ENCODE results near the gene PAWR. TPM values are rescaled to one million over a fixed set of nuclear protein-coding genes. Genes with fewer than 3 reads are reported as not detected.
"Not testable (repeated sequence)": the region's sequence is repeated elsewhere in the genome, so short reads cannot be mapped to it uniquely, and the experiment has no call there.

The PAWR gene
- total and polyA plus RNA-seq, 2 experiments from 2014 or later = 54.4 to 62.6 TPM

DNA sequence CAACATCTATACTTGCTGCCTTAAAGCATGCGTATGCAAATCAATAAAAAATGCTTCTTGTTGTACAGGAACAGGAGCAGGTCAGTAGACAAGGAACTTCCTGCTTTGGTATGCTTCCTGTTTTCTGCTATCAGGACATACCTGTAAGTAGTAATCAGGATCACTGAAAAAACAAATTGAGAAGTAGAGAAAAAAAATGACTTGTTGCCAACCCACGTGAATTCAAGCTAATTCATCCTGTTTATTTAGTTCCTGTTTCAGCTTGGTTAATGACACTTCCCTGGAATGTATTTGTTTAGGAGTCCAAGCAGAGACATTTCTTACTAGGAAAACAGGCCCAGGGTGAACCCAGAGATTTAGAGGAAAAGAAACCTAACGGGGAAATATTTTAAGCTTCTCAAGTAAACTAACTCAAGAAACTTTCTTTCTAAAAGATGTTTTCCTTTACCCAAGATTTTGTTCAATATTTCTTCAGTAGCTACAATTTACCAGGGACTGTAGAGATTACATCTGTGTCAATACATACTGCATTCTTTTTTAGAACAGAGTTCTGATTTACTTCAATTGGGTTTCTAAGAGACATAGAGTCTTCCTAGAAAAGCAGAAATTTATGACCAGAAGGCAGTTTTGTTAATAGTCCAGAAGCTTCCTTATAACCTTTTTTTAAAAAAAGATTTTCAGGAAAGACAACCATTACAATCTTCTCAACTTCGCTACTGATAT is 124.2 kb downstream of the PAWR start:
- Histone ChIP-seq H3K9me2 (ENCODE audit: insufficient read depth) (no peaks in the 10 kb centered on the region), H3K79me2 (ENCODE audit: insufficient read depth) (peaks cover 16% of the 10 kb centered on the region), H3K9me3 (ENCODE audit: low read depth) (no peaks in the 10 kb centered on the region), H3K4me3 (no peak overlapping the region), H4K20me1 (ENCODE audit: insufficient read depth) (no peaks in the 10 kb centered on the region), H3K9ac (no peak overlapping the region), H2AFZ (no peak overlapping the region), H3F3A (ENCODE audit: insufficient read depth) (0 out of 2 replicates have a peak, but pooled peaks cover 6% of the 10 kb centered on the region), H3K36me3 (ENCODE audit: low read depth) (peaks cover 33% of the 10 kb centered on the region), H3K4me1 (ENCODE audit: insufficient read depth) (no peaks in the 10 kb centered on the region), H3K27me3 (replicated peaks; ENCODE audit: insufficient read depth) (no peaks in the 10 kb centered on the region), H3K4me2 (ENCODE audit: unreplicated experiment) (no peak overlapping the region), H3K27ac (no peak overlapping the region)
- in situ Hi-C loops (cut with MboI) = loop anchor here (25.0 kb wide), 1 partner anchor 171 kb away; no protein-coding TSS in a partner anchor
- TF ChIP-seq EZH2phosphoT487 (IDR thresholded peaks at IDR 0.05; ENCODE audit: insufficient read depth, low read depth) = no peak
- 89 to 91% methylated on average over 4 of the region's 4 CpGs for WGBS, 2 experiments (ENCODE audit: low coverage in 1 of 2, low lambda C conversion rate in 2 of 2, missing lambda C conversion rate in 2 of 2)
- DNase-seq = no peak

DNA sequence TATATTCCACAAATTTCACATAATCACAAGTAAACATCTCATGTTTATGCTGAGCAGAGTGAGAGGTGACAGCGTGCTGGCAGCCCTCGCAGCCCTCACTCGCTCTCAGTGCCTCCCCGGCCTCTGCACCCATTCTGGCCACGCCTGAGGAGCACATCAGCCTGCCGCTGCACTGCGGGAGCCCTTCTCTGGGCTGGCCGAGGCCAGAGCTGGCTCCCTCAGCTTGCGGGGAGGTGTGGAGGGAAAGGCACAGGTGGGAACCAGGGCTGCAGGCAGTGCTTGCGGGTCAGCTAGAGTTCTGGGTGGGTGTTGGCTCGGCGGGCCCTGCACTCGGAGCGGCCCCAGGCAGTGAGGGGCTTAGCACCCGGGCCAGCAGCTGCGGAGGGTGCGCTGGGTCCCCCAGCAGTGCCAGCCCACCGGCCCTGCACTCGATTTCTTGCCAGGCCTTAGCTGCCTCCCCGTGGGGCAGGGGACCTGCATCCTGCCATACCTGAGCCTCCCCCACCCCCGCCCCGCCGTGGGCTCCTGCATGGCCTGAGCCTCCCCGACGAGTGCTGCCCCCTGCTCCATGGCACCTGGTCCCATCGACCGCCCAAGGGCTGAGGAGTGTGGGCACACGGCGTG is 125.9 kb downstream of the PAWR start:
- in situ Hi-C loops (cut with MboI) = loop anchor here (25.0 kb wide), 1 partner anchor 172 kb away; no protein-coding TSS in a partner anchor
- Histone ChIP-seq H3K79me2 (ENCODE audit: insufficient read depth) (peaks cover 16% of the 10 kb centered on the region), H3K36me3 (ENCODE audit: low read depth) (peaks cover 30% of the 10 kb centered on the region), H3F3A (ENCODE audit: insufficient read depth) (peaks cover 12% of the 10 kb centered on the region; the same call in 1 of the 2 replicates)
- H3K27ac ChIP-seq; H3K4me2 ChIP-seq (ENCODE audit: unreplicated experiment); H3K9ac ChIP-seq; H3K9me3 ChIP-seq (ENCODE audit: low read depth); H3K4me1 ChIP-seq (ENCODE audit: insufficient read depth); H3K27me3 ChIP-seq (replicated peaks; ENCODE audit: insufficient read depth); H2AFZ ChIP-seq; H3K9me2 ChIP-seq (ENCODE audit: insufficient read depth); DNase-seq; H3K4me3 ChIP-seq; H4K20me1 ChIP-seq (ENCODE audit: insufficient read depth): not testable (repeated sequence)
- WGBS, 2 experiments (ENCODE audit: low coverage in 1 of 2, low lambda C conversion rate in 2 of 2, missing lambda C conversion rate in 2 of 2) = 90 to 98% methylated on average over 18 to 25 of the region's 29 CpGs

DNA sequence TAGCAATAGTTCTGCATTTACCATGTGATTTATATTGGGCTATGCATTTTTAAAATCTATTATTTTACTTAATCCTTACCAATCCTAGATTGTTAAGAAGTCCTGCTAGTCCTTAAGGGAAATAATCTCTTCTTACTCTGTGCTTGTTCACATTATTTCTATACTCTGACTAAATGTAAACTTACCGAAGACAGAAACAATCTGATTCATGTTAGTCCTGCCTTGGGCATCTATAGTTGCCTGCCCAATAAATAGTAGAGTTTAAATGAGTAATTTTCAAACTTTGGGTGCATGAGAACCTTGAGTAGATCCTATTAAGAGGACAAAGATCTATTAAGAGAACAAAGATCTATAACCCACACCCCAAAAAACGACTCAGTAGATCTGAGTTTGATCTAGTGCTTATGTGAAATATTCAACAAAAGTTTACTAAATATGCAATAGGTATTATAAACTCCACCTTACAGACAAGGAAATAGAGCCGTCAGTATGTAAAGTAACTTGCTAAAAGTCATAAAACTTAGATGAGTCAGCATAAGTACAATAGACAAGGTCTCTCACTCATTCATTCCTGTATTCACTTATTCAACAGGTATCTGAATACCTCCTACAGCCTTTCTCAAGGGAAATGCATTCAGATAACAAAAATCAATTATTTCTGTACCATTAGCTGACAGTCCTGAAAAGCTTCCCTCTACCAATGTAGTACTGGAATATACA is 127.6 kb downstream of the PAWR start:
- Histone ChIP-seq H3K4me2 (ENCODE audit: unreplicated experiment) (no peak overlapping the region), H3K4me3 (no peak overlapping the region), H3K4me1 (ENCODE audit: insufficient read depth) (peaks cover 4% of the 10 kb centered on the region; the same call in 1 of the 2 replicates), H4K20me1 (ENCODE audit: insufficient read depth) (no peaks in the 10 kb centered on the region), H3K27me3 (replicated peaks; ENCODE audit: insufficient read depth) (no peaks in the 10 kb centered on the region), H3K9me3 (ENCODE audit: low read depth) (no peaks in the 10 kb centered on the region), H3K9me2 (ENCODE audit: insufficient read depth) (no peaks in the 10 kb centered on the region), H3K27ac (no peak overlapping the region), H2AFZ (no peak overlapping the region), H3K36me3 (ENCODE audit: low read depth) (peaks cover 30% of the 10 kb centered on the region), H3K79me2 (ENCODE audit: insufficient read depth) (peaks cover 8% of the 10 kb centered on the region; the same call in 1 of the 2 replicates), H3F3A (ENCODE audit: insufficient read depth) (peaks cover 18% of the 10 kb centered on the region; the same call in 1 of the 2 replicates), H3K9ac (no peak overlapping the region)
- in situ Hi-C loops (cut with MboI) = loop anchor here (25.0 kb wide), 1 partner anchor 174 kb away; no protein-coding TSS in a partner anchor
- peak; percentile 5 for DNase-seq
- TF ChIP-seq EZH2 (IDR thresholded peaks at IDR 0.05; ENCODE audit: insufficient read depth, poor library complexity, severe bottlenecking) = no peak
- no peak for TF ChIP-seq EZH2phosphoT487 (IDR thresholded peaks at IDR 0.05; ENCODE audit: insufficient read depth, low read depth)
- 39 to 43% methylated on average over 3 of the region's 3 CpGs for WGBS, 2 experiments (ENCODE audit: low coverage in 1 of 2, low lambda C conversion rate in 2 of 2, missing lambda C conversion rate in 2 of 2)

DNA sequence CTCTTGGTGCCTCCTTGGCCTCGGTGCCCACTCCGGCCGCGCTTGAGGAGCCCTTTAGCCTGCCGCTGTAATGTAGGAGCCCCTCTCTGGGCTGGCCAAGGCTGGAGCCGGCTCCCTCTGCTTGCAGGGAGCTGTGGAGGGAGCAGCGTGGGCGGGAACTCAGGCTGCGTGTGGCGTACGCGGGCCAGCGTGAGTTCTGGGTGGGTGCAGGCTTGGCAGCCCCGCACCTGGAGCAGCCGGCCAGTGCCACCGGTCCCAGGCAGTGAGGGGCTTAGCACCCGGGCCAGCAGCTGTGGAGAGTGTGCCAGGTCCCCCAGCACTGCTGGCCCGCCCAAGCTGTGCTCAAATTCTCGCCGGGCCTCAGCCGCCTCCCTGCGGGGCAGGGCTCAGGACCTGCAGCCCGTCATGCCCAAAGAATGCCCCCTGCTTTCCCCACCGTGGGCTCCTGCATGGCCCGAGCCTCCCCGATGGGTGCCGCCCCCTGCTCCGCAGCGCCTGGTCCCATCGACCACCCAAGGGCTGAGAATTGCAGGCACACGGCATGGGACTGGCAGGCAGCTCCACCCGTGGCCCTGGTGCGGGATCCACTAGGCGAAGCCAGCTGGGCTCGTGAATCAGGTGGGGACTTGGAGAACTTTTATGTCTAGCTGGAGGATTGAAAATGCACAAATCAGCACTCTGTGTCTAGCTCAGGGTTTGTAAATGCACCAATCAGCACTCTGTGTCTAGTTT is 129.2 kb downstream of the PAWR start:
- H3K4me3 ChIP-seq = no peak overlapping the region
- no peaks in the 10 kb centered on the region for H3K9me2 ChIP-seq (ENCODE audit: insufficient read depth)
- no peak overlapping the region for H3K9ac ChIP-seq
- H3K36me3 ChIP-seq (ENCODE audit: low read depth) = peaks cover 30% of the 10 kb centered on the region
- peaks cover 15% of the 10 kb centered on the region for H3K4me1 ChIP-seq (ENCODE audit: insufficient read depth)
- no peaks in the 10 kb centered on the region for H3K27me3 ChIP-seq (replicated peaks; ENCODE audit: insufficient read depth)
- no peaks in the 10 kb centered on the region for H3K9me3 ChIP-seq (ENCODE audit: low read depth)
- 95 to 96% methylated on average over 27 to 35 of the region's 35 CpGs for WGBS, 2 experiments (ENCODE audit: low coverage in 1 of 2, low lambda C conversion rate in 2 of 2, missing lambda C conversion rate in 2 of 2)
- H3K27ac ChIP-seq = no peak overlapping the region
- no peak overlapping the region for H2AFZ ChIP-seq
- no peak overlapping the region for H3K4me2 ChIP-seq (ENCODE audit: unreplicated experiment)
- no peaks in the 10 kb centered on the region for H3K79me2 ChIP-seq (ENCODE audit: insufficient read depth)
- no peak for TF ChIP-seq EZH2phosphoT487 (IDR thresholded peaks at IDR 0.05; ENCODE audit: insufficient read depth, low read depth)
- no peak for TF ChIP-seq EZH2 (IDR thresholded peaks at IDR 0.05; ENCODE audit: insufficient read depth, poor library complexity, severe bottlenecking)
- no peaks in the 10 kb centered on the region for H4K20me1 ChIP-seq (ENCODE audit: insufficient read depth)
- in situ Hi-C loops (cut with MboI) = loop anchor here (25.0 kb wide), 1 partner anchor 176 kb away; no protein-coding TSS in a partner anchor
- DNase-seq = no peak
- peaks cover 27% of the 10 kb centered on the region; the same call in 1 of the 2 replicates for H3F3A ChIP-seq (ENCODE audit: insufficient read depth)
